Activated CD4-positive, CD25-positive, alpha-beta regulatory T cell treated with anti-CD3 and anti-CD28 coated beads, Interleukin-2, amount 50 U/mL, for 16 hours (primary cell): ENCODE results near the gene GRK3.

Experiments
- DNase-seq: peaks from one replicate; pipeline ENCODE4 v3.0.0-alpha.2; 2020; ENCODE audit warnings: low read depth, low spot score

GRK3 gene

DNA sequence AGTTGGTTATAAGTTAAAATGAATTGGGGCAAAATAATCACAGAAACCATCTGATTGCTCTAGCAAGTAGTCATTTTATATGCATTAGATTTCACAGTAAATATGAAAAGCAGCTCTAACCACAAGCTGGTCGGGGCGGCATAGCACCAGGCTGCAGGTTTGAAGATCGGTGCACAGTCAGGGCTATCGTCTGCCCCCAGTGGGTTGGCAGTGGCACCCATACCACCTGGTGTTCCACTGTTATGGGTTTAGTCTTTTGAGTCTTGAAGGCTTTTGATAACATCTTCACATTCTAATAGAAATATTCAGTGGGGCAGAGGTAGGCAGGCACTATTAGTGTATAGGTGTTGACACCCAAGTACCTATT is 62.1 kb downstream of the GRK3 start:
- DNase-seq = no peak

DNA sequence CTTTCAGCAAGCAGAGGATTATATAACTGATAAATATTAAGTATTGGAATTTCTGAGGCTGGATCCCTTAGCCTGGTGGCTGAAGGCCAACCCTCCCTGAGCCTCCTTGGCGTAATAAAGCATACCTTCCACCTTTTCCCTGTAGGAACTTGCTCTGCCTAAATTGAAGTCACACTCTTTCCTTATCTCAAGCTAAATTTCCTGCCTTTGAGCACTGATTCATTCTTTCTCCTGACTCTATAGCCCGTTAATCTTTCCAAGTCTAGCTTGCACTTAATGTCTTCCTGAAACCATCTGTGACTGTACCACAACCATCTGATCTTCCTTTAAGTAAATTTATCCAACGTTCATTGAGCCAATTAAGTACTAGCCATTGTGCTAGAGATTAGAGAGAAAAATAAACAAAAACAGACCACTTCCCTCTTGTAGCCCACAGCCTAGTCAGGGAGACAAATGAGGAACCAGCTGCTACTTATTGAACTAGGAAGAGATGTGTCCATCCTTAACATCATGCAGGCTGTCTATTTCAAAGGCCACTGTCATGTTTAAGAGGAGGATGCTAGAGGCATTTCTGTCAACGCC is 62.9 kb downstream of the GRK3 start:
- no peak for DNase-seq

DNA sequence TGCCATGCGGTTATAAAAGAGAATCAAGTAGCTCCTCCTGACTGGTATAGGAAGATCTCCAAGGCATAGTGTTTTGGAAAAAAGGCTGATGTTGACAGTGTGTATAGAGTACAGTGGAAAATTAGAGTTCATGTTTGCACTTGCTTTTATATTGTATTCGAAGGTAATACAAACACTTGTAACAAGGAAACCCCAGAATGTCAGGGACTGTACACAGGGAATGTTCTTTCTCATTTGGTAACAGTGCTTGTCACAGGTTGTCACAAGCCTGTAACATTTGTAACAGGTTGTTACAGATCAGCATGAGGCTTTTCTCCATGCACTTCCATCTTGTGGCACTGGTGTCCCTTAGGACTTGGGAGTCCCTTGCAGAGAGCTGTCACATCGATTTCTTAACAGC is 64.0 kb downstream of the GRK3 start:
- no peak for DNase-seq

DNA sequence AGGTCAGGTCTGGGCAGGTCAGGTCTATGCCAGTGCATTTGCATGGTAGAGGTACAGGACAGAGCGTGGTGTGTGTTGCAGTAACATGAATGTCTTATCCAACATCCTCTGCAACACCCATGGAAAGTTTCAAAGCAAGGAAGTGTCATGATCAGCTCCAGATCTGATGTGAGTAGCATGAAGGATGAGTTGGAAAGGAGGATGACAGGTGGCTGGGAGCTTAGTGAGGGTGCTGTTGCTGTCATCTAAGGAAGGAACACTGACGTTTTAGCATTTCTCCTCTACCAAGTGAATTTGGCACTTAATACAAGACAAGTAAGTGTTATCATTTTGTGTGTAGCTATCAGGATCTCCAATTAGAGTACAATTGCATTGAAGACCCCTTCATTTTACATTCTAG is 65.1 kb downstream of the GRK3 start:
- no peak for DNase-seq

- DNase-seq = no peak
Measured at GRCh38 chr22:25630447-25630846, 66.0 kb downstream of the GRK3 start.

GRCh38 chr22:25636323-25636722 is 71.8 kb downstream of the GRK3 start:
- no peak for DNase-seq

- DNase-seq = no peak
Measured at GRCh38 chr22:25637032-25637431, 72.6 kb downstream of the GRK3 start.

DNA sequence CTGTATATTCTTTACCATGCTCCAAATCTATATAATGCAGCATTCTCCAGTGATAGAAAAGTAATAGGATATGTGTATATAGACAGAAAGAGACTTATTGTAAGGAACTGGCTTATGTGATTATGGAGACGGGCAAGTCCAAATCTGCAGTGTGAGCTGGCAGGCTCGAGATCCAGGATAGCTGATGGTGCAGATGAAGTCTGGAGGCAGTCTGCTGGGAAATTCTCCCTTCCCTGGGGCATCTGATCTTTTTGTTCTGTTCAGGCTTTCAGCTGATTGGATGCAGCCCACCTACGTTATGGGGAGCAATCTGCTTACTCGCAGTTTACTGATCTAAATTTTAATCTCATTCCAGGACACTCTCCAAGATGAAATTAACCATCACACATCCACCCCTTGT is 73.2 kb downstream of the GRK3 start:
- no peak for DNase-seq

DNA sequence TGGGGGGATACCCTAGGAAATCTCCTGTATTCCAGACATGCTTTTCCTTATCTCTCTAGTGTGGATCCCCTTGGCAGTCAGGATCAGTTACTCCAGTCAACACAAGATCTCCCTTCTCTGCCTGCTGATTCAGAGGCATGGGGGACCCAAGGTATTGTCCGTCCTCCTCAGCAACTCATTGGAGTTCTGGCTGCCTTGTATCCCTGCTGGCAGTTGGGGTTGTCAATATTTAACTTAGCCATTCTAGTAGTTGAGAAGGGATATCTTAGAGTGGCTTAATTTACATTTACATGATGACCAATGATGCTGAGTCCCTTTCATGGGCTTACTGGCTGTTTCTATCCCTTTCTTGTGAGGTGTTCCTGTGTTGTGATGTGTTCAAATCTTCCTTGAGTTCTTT is 74.2 kb downstream of the GRK3 start:
- no peak for DNase-seq

GRCh38 chr22:25641650-25642049 is 77.2 kb downstream of the GRK3 start:
- DNase-seq = no peak

DNA sequence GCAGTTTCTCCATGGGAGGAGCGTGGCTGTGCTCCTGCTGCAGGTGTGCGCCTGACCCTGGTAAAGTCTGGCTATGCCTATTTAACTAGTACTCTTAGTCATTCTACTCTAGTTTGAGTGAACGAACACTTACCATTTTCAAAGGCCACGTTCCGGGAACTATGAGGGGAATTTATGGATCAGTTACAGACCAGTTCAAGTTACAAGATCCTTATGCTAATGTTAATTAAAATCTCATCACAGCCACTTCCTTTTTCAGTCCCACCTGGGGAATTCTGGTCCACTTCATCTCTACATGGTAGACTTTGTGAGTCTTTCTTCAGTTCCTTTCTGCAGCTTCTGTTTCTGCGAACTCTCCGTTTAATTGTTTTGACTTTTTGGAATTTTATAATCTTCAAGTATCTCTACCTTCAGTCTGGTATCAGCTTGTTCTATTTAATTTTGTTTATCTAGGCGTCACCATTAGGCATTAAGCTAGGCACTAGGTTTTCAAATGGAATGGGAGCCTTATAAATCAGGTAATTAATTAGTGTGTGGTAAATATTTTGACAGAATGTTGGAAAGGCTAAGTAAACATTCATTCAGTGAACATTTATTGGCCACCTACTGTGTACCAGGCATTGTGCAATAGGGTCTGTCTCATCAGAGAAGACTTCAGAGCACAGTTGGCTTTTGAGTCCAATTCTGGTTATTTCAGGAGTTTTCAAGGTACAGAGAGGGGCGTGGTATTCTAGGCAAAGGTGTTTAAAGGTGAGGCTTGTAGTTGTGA is 78.9 kb downstream of the GRK3 start:
- DNase-seq = no peak

- DNase-seq = no peak
Measured at GRCh38 chr22:25644122-25644521, 79.6 kb downstream of the GRK3 start.

GRCh38 chr22:25645266-25645665 is 80.8 kb downstream of the GRK3 start:
- no peak for DNase-seq

GRCh38 chr22:25645964-25646363 is 81.5 kb downstream of the GRK3 start:
- no peak for DNase-seq

- DNase-seq = no peak
Measured at GRCh38 chr22:25650833-25651232, 86.4 kb downstream of the GRK3 start.

GRCh38 chr22:25651332-25652085 is 87.0 kb downstream of the GRK3 start:
- DNase-seq = no peak

DNA sequence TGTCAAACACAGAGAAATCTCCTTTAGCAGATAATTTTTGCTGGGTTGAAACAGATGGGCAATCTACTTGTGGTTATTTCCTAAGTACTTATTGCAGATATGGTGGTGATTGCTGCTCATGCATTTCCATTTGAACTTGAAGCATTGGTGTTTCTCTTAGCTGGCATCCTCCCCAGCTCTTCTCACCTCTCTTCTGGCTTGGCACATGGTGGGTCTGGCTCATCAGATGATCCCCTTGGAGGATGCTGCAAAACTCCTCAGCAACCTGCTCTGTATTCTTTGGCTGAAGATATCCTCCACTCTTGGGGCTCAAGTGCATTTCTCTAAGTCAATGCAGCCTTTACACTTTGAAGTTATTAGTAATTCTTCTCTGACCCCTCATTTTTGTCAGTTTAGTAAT is 90.2 kb downstream of the GRK3 start:
- DNase-seq = no peak

- no peak for DNase-seq
Measured at GRCh38 chr22:25655371-25655935, 91.0 kb downstream of the GRK3 start.

- DNase-seq = no peak
Measured at GRCh38 chr22:25656724-25657123, 92.2 kb downstream of the GRK3 start.

GRCh38 chr22:25658633-25659032 is 94.2 kb downstream of the GRK3 start:
- DNase-seq = no peak

DNA sequence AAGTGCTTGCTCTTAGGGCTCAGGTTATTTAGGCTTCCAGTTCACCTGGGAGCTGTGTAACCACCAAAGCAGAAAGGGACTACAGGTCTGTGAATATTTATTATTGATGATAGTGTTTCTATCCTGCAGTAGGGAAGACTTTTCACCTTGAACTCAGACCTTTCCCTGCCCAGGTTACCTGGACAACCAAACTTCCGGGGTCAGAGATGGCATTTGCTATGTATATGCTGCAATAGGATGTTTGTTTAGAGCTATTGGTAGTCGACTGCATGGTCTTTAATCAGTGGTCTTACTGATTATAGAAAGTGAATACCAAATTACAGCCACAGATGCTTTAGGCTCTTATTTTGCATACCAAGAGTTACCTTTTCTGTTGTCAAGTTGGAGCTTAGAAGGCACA is 94.9 kb downstream of the GRK3 start:
- no peak for DNase-seq

DNA sequence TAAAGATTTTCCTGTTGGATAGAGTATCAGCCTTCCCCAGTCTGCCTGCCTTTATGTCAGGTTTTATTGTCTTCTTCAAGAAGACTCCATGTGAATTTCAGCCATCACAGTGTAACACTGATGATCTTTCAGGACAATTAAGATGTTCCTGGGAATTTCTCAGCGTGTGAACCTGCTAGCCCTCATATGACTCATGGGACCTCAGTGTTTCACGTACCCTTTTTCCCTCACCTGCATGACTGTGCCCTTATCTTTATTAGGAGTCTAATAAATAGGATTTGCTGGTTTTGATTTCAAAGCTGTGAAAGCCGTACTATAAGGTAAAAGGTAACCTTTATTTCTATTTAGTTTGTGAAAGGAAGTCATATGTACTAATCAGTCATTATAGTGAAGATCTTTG is 95.9 kb downstream of the GRK3 start:
- no peak for DNase-seq

GRCh38 chr22:25661073-25661472 is 96.6 kb downstream of the GRK3 start:
- DNase-seq = no peak
